Uterus (tissue), 4 donors: ENCODE results near the gene TGIF1. TPM values are rescaled to one million over a fixed set of nuclear protein-coding genes. Genes with fewer than 3 reads are reported as not detected.
A peak's percentile ranks its signal among the peaks of the same experiment; 100 is the strongest.
"Not testable (repeated sequence)": the region's sequence is repeated elsewhere in the genome, so short reads cannot be mapped to it uniquely, and the experiment has no call there.

Experiments
- DNase-seq, 2 donors: peaks; one replicate each; pipeline ENCODE4 v3.0.0-alpha.2; 2019 to 2020
- H3K27ac ChIP-seq, 2 donors: fragments of 200-600 bp; sonication (generic); 1 replicate in 1 of 2; 2 replicates in 1 of 2; pipeline ENCODE4 v1.5.1; 2016 to 2018
- H3K27me3 ChIP-seq, 2 donors: fragments of 200-600 bp; sonication (generic); one replicate each; pipeline ENCODE4 v1.5.1; 2018 to 2019; ENCODE audit warnings: control low read depth in 1 of 2
- H3K36me3 ChIP-seq, 2 donors: fragments of 200-600 bp; sonication (generic); one replicate each; pipeline ENCODE4 v1.5.1; 2019; ENCODE audit warnings: control low read depth in 1 of 2
- H3K4me1 ChIP-seq, 2 donors: fragments of 200-600 bp; sonication (generic); one replicate each; pipeline ENCODE4 v1.5.1; 2018 to 2019; ENCODE audit warnings: control low read depth in 1 of 2
- H3K4me3 ChIP-seq, 2 donors: fragments of 200-600 bp; sonication (generic); 1 replicate in 1 of 2; 2 replicates in 1 of 2; pipeline ENCODE4 v1.5.1; 2018 to 2019; ENCODE audit warnings: mild to moderate bottlenecking in 1 of 2
- H3K9me3 ChIP-seq, 2 donors: fragments of 200-600 bp; sonication (generic); one replicate each; pipeline ENCODE4 v1.5.1; 2019; ENCODE audit warnings: control low read depth in 1 of 2
- CTCF ChIP-seq, 4 experiments: fragments of 200-600 bp in 2 of 4; fragments of 450-650 bp in 2 of 4; sonication (generic) in 2 of 4; IDR thresholded peaks; one replicate each; pipeline ENCODE4 v1.5.1; 2016 to 2019; ENCODE audit warnings: antibody characterized with exemption in 4 of 4, mild to moderate bottlenecking in 2 of 4, moderate library complexity in 1 of 4
- POLR2A ChIP-seq, 2 donors: fragments of 450-650 bp; IDR thresholded peaks; one replicate each; pipeline ENCODE4 v1.6.1; 2016; ENCODE audit warnings: antibody characterized with exemption in 2 of 2, mild to moderate bottlenecking in 1 of 2, moderate library complexity in 1 of 2
- intact Hi-C: fragments of 100-400 bp; cut with DNase I; formaldehyde crosslinking; loops from one replicate; pipeline ENCODE4 v1.15.1; 2023; ENCODE audit warnings: low total_unique reads
- total RNA-seq, 4 donors: library from RNA; depleted of rRNA in 3 of 4; stranded (reverse); fragments of >200 nt in 3 of 4; gene quantifications; one replicate each; pipeline versions ENCODE4 v1.1.0 to v1.2.4, GENCODE V29; 2014 to 2023
- donor health status: DM: yes; HTN: yes; CAD: no.

TGIF1 gene
- total RNA-seq, 4 donors from 2014 or later, result 34.1 to 161 (median 87.0) TPM

DNA sequence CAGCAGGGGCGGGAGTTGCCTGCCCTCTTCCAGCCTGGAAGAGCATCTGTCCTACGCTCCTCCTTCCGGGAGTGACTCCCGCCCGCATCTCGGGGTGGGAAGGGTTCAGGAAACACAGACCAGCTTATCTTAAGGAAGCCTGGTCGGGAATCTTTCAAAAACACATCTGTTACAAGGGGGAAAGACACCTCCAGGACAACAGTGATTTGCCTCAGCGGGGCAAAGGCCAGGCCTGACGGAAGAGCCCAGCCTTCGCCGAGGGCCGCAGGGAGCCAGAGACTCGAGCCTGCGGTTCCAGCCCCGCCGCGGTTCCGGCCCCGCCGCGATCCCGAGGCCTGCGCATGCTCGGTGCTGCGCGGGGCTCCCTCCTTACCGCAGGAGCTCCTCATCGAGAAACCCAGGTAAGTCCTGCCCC is 38.1 kb upstream of the TGIF1 start:
- no peaks in the 10 kb centered on the region for H3K27me3 ChIP-seq
- no peaks in the 10 kb centered on the region for H3K9me3 ChIP-seq
- no peaks in the 10 kb centered on the region for H3K4me1 ChIP-seq
- peak overlapping the region; percentile 22 to 29 for H3K4me3 ChIP-seq
- intact Hi-C loops, result no loop called here
- DNase-seq, result peak in 1 of 2 donors; percentile 26
- TF ChIP-seq CTCF (IDR thresholded peaks at IDR 0.05) (no peak), POLR2A (IDR thresholded peaks at IDR 0.05) (no peak)
- H3K36me3 ChIP-seq, result no peaks in the 10 kb centered on the region
- no peak overlapping the region for H3K27ac ChIP-seq

DNA sequence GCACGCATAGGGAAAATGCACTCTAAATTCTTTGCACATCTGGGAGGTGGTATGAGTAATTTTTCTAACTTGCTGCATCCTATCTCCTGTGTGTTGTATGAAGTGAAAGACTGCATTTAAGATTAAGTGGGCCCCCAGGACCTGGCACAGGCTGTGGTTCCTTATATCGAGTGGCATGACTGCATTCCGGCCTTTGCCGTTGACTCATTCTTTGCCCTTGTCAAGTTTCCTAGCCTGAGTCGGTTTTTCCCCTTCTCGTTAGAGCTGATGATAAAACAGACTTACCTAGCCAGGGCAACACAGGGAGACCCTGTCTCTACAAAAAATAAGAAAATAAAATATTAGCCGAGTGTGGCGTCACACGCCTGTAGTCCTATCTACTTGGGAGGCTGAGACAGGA is 37.4 kb upstream of the TGIF1 start:
- H3K36me3 ChIP-seq, intact Hi-C loops, H3K9me3 ChIP-seq, H3K4me1 ChIP-seq, H3K27me3 ChIP-seq, H3K27ac ChIP-seq, DNase-seq, H3K4me3 ChIP-seq: not testable (repeated sequence)

GRCh38 chr18:3415110-3415509 is 34.9 kb upstream of the TGIF1 start:
- Histone ChIP-seq H3K4me3 (no peak overlapping the region), H3K27ac (no peak overlapping the region), H3K36me3 (no peaks in the 10 kb centered on the region), H3K4me1 (no peaks in the 10 kb centered on the region), H3K27me3 (no peaks in the 10 kb centered on the region), H3K9me3 (no peaks in the 10 kb centered on the region)
- TF ChIP-seq CTCF (IDR thresholded peaks at IDR 0.05), result no peak
- no peak for TF ChIP-seq POLR2A (IDR thresholded peaks at IDR 0.05)
- intact Hi-C loops, result no loop called here
- DNase-seq, result no peak

GRCh38 chr18:3418083-3418482 is 31.9 kb upstream of the TGIF1 start:
- H3K4me1 ChIP-seq, result no peaks in the 10 kb centered on the region
- H3K27me3 ChIP-seq, result no peaks in the 10 kb centered on the region
- no peaks in the 10 kb centered on the region for H3K36me3 ChIP-seq
- no peak for DNase-seq
- TF ChIP-seq POLR2A (IDR thresholded peaks at IDR 0.05) (no peak), CTCF (IDR thresholded peaks at IDR 0.05) (no peak)
- intact Hi-C loops, result no loop called here
- H3K9me3 ChIP-seq, result peaks cover 0 to 5% of the 10 kb centered on the region in 2 donors
- H3K4me3 ChIP-seq, result no peak overlapping the region
- H3K27ac ChIP-seq, result no peak overlapping the region

DNA sequence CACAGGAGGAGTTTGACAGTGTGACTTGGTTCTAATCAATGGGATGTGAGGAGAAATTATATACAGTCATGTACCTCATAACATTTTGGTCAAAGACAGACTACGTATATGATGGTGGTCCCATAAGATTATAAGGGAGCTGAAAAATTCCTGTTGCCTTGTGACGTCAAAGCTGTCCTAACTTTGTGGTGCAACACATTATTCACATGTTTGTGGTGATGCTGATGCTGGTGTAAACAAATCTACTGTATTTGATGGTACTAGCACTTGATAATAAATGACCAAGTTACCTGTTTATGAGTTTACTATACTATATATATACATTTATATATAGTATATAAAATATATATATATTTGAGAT is 29.1 kb upstream of the TGIF1 start:
- TF ChIP-seq CTCF (IDR thresholded peaks at IDR 0.05) (no peak), POLR2A (IDR thresholded peaks at IDR 0.05) (no peak)
- no peaks in the 10 kb centered on the region for H3K27me3 ChIP-seq
- H3K4me3 ChIP-seq, result no peak overlapping the region
- no peaks in the 10 kb centered on the region for H3K36me3 ChIP-seq
- no peak overlapping the region for H3K27ac ChIP-seq
- H3K9me3 ChIP-seq, result peaks cover 0 to 5% of the 10 kb centered on the region in 2 donors
- H3K4me1 ChIP-seq, result no peaks in the 10 kb centered on the region
- DNase-seq, result no peak
- intact Hi-C loops, result no loop called here

DNA sequence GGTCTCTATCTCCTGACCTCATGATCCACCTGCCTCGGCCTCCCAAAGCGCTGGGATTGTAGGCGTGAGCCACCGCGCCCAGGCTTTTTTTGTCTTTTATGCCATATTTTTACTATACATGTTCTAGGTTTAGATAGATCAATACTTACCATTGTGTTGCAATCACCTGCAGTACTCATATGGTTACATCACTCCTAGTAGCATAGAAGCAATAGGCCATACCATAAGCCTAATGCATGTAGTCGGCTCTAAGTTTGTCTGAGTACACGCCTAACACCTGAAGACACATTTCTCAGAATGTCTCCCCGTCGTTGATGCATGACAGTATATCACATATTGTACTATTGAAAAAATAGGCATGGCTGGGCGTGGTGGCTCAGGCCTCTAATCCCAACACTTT is 27.1 kb upstream of the TGIF1 start:
- intact Hi-C loops, result no loop called here
- no peak for DNase-seq
- Histone ChIP-seq H3K4me1 (no peaks in the 10 kb centered on the region), H3K36me3 (no peaks in the 10 kb centered on the region), H3K9me3 (peaks cover 0 to 5% of the 10 kb centered on the region in 2 donors), H3K27ac (no peak overlapping the region), H3K27me3 (no peaks in the 10 kb centered on the region), H3K4me3 (no peak overlapping the region)
- TF ChIP-seq POLR2A (IDR thresholded peaks at IDR 0.05), result no peak
- TF ChIP-seq CTCF (IDR thresholded peaks at IDR 0.05), result no peak
